Mesothelial cell of epicardium (in vitro differentiated cells): ENCODE measurements around the gene TMEM132D. TPM values are rescaled to one million over a fixed set of nuclear protein-coding genes. Genes with fewer than 3 reads are reported as not detected.

ENCODE experiments used
- DNase-seq, 2 experiments: peaks; one replicate each; pipeline ENCODE4 v3.0.0; 2021; ENCODE audit warnings: low spot score in 2 of 2; ENCODE audit not compliant: unreplicated experiment in 2 of 2
- H3K27ac Mint-ChIP-seq: 2 replicates; pipeline ENCODE4 v1.8.0; 2021; ENCODE audit warnings: mixed read lengths
- H3K27me3 Mint-ChIP-seq: 2 replicates; pipeline ENCODE4 v1.8.0; 2021; ENCODE audit warnings: low read depth, mixed read lengths
- H3K36me3 Mint-ChIP-seq: 2 replicates; pipeline ENCODE4 v1.8.0; 2021; ENCODE audit warnings: mixed read lengths
- H3K4me1 Mint-ChIP-seq: 2 replicates; pipeline ENCODE4 v1.8.0; 2021; ENCODE audit warnings: mixed read lengths
- H3K4me3 Mint-ChIP-seq: 2 replicates; pipeline ENCODE4 v1.8.0; 2021; ENCODE audit warnings: mild to moderate bottlenecking, moderate library complexity, mixed read lengths
- H3K9me3 Mint-ChIP-seq: 2 replicates; pipeline ENCODE4 v1.8.0; 2021; ENCODE audit warnings: mixed read lengths
- CTCF ChIP-seq: fragments of 200-600 bp; sonication (generic); IDR thresholded peaks from one replicate; pipeline ENCODE4 v1.5.0; 2021; ENCODE audit warnings: antibody characterized with exemption; ENCODE audit not compliant: unreplicated experiment
- total RNA-seq: library from RNA; stranded (reverse); gene quantifications from 3 replicates; pipeline ENCODE4 v1.2.1, GENCODE V29; 2021

Gene TMEM132D
- total RNA-seq, 1 donor from 2014 or later: 0.07 TPM

- Mint-ChIP-seq H3K27me3 (peaks cover 4% of the 10 kb centered on the region), H3K9me3 (peaks cover 20% of the 10 kb centered on the region), H3K36me3 (no peaks in the 10 kb centered on the region), H3K4me3 (no peak overlapping the region), H3K27ac (no peak overlapping the region), H3K4me1 (no peaks in the 10 kb centered on the region)
- DNase-seq: no peak
- TF ChIP-seq CTCF: no peak
These were observed 740.4 kb downstream of the TMEM132D start for GRCh38 chr12:129163461-129163860.

GRCh38 chr12:129162805-129163204 lies 741.0 kb downstream of the TMEM132D start:
- no peaks in the 10 kb centered on the region for H3K36me3 Mint-ChIP-seq
- peaks cover 5% of the 10 kb centered on the region for H3K27me3 Mint-ChIP-seq
- H3K4me3 Mint-ChIP-seq: no peak overlapping the region
- no peaks in the 10 kb centered on the region for H3K4me1 Mint-ChIP-seq
- H3K9me3 Mint-ChIP-seq: peaks cover 20% of the 10 kb centered on the region
- TF ChIP-seq CTCF: no peak
- no peak for DNase-seq
- H3K27ac Mint-ChIP-seq: no peak overlapping the region

- no peak for TF ChIP-seq CTCF
- H3K36me3 Mint-ChIP-seq: no peaks in the 10 kb centered on the region
These were observed 742.3 kb downstream of the TMEM132D start for GRCh38 chr12:129161511-129161910.

GRCh38 chr12:129160282-129160681 lies 743.5 kb downstream of the TMEM132D start:
- no peak for DNase-seq
- no peak overlapping the region for H3K4me3 Mint-ChIP-seq
- H3K4me1 Mint-ChIP-seq: no peaks in the 10 kb centered on the region
- H3K9me3 Mint-ChIP-seq: peaks cover 20% of the 10 kb centered on the region
- no peak overlapping the region for H3K27ac Mint-ChIP-seq
- H3K36me3 Mint-ChIP-seq: no peaks in the 10 kb centered on the region
- TF ChIP-seq CTCF: no peak
- peaks cover 5% of the 10 kb centered on the region for H3K27me3 Mint-ChIP-seq

More at GRCh38 chr12:129161511-129161910, 742.3 kb downstream of the TMEM132D start:
- Mint-ChIP-seq H3K27me3 (peaks cover 5% of the 10 kb centered on the region), H3K9me3 (peaks cover 20% of the 10 kb centered on the region), H3K4me1 (no peaks in the 10 kb centered on the region), H3K4me3 (no peak overlapping the region), H3K27ac (no peak overlapping the region)
- DNase-seq: no peak

- Mint-ChIP-seq H3K36me3 (no peaks in the 10 kb centered on the region), H3K27me3 (peaks cover 37% of the 10 kb centered on the region), H3K27ac (no peak overlapping the region), H3K4me1 (no peaks in the 10 kb centered on the region), H3K9me3 (no peaks in the 10 kb centered on the region), H3K4me3 (no peak overlapping the region)
- no peak for TF ChIP-seq CTCF
- no peak for DNase-seq
These were observed 751.3 kb downstream of the TMEM132D start for GRCh38 chr12:129152351-129153104.
